ENCODE results near the gene LRP6. TPM values are rescaled to one million over a fixed set of nuclear protein-coding genes. Genes with fewer than 3 reads are reported as not detected.

Gene LRP6
- total RNA-seq, 1 donor from 2014 or later, result 1.4 TPM

GRCh38 chr12:12108441-12109058 is 158.3 kb downstream of the LRP6 start:
- ChIA-PET POLR2A (no interaction called here), CTCF (no interaction called here)
- intact Hi-C loops (cut with micrococcal nuclease), result no loop called here
- Mint-ChIP-seq H3K4me3 (no peak overlapping the region), H3K27ac (no peak overlapping the region), H3K4me1 (no peaks in the 10 kb centered on the region), H3K9me3 (peaks cover 22% of the 10 kb centered on the region), H3K36me3 (ENCODE audit: low read depth) (no peaks in the 10 kb centered on the region), H3K27me3 (peaks cover 2% of the 10 kb centered on the region)
- DNase-seq, result no peak
- no peak for TF ChIP-seq CTCF (IDR thresholded peaks at IDR 0.05)
- no peak for ATAC-seq (ENCODE audit: low read depth)

GRCh38 chr12:12107678-12108077 is 159.2 kb downstream of the LRP6 start:
- no peak overlapping the region for H3K4me3 Mint-ChIP-seq
- ATAC-seq (ENCODE audit: low read depth) (no peak), DNase-seq (no peak)
- H3K4me1 Mint-ChIP-seq, result no peaks in the 10 kb centered on the region
- H3K27ac Mint-ChIP-seq, result no peak overlapping the region
- intact Hi-C loops (cut with micrococcal nuclease), result no loop called here
- H3K9me3 Mint-ChIP-seq, result peaks cover 22% of the 10 kb centered on the region
- TF ChIP-seq CTCF (IDR thresholded peaks at IDR 0.05), result no peak
- no peaks in the 10 kb centered on the region for H3K36me3 Mint-ChIP-seq (ENCODE audit: low read depth)
- peaks cover 2% of the 10 kb centered on the region for H3K27me3 Mint-ChIP-seq
- POLR2A ChIA-PET, result no interaction called here
- CTCF ChIA-PET, result no interaction called here

GRCh38 chr12:12099102-12099501 is 167.7 kb downstream of the LRP6 start:
- Mint-ChIP-seq H3K27me3 (peaks cover 6% of the 10 kb centered on the region), H3K4me1 (no peaks in the 10 kb centered on the region), H3K36me3 (ENCODE audit: low read depth) (no peaks in the 10 kb centered on the region), H3K9me3 (peaks cover 2% of the 10 kb centered on the region), H3K27ac (no peak overlapping the region), H3K4me3 (no peak overlapping the region)
- intact Hi-C loops (cut with micrococcal nuclease), result no loop called here
- ATAC-seq (ENCODE audit: low read depth) (no peak), DNase-seq (no peak)
- ChIA-PET POLR2A (no interaction called here), CTCF (no interaction called here)
- TF ChIP-seq CTCF (IDR thresholded peaks at IDR 0.05), result no peak

- no peak for DNase-seq
- ChIA-PET CTCF (no interaction called here), POLR2A (no interaction called here)
- intact Hi-C loops (cut with micrococcal nuclease), result no loop called here
- H3K27me3 Mint-ChIP-seq, result peaks cover 6% of the 10 kb centered on the region
- no peak overlapping the region for H3K4me3 Mint-ChIP-seq
- H3K36me3 Mint-ChIP-seq (ENCODE audit: low read depth), result no peaks in the 10 kb centered on the region
- no peaks in the 10 kb centered on the region for H3K4me1 Mint-ChIP-seq
- no peak for TF ChIP-seq CTCF (IDR thresholded peaks at IDR 0.05)
- no peak for ATAC-seq (ENCODE audit: low read depth)
- H3K27ac Mint-ChIP-seq, result no peak overlapping the region
- no peaks in the 10 kb centered on the region for H3K9me3 Mint-ChIP-seq
Observed at GRCh38 chr12:12098691-12099015, 168.2 kb downstream of the LRP6 start.

GRCh38 chr12:12097891-12098690 is 168.8 kb downstream of the LRP6 start:
- Mint-ChIP-seq H3K27me3 (peaks cover 6% of the 10 kb centered on the region), H3K9me3 (no peaks in the 10 kb centered on the region), H3K36me3 (ENCODE audit: low read depth) (no peaks in the 10 kb centered on the region), H3K27ac (no peak overlapping the region), H3K4me3 (no peak overlapping the region), H3K4me1 (no peaks in the 10 kb centered on the region)
- intact Hi-C loops (cut with micrococcal nuclease), result no loop called here
- DNase-seq, result no peak
- ChIA-PET CTCF (no interaction called here), POLR2A (no interaction called here)
- no peak for ATAC-seq (ENCODE audit: low read depth)
- no peak for TF ChIP-seq CTCF (IDR thresholded peaks at IDR 0.05)

Measured in activated B cell treated with CpG ODN at 0.5 μM for 24 hours (primary cell).